Neural progenitor cell (in vitro differentiated cells): ENCODE data around the gene YEATS4. TPM values are rescaled to one million over a fixed set of nuclear protein-coding genes. Genes with fewer than 3 reads are reported as not detected.

ENCODE experiments used
- DNase-seq: peaks from one replicate; pipeline ENCODE4 v3.0.0-alpha.2; 2016; ENCODE audit warnings: low spot score
- H2AFZ ChIP-seq: fragments of 200-600 bp; sonication (generic); replicated peaks from 2 replicates; pipeline ENCODE4 v1.6.1; 2016; ENCODE audit warnings: antibody characterized with exemption
- H3F3A ChIP-seq: fragments of 200-600 bp; sonication (generic); 2 replicates; pipeline ENCODE4 v1.6.1; 2016; ENCODE audit warnings: antibody characterized with exemption, low read depth
- H3K27ac ChIP-seq: fragments of 200-600 bp; sonication (generic); 2 replicates; pipeline ENCODE4 v1.5.1; 2016; ENCODE audit warnings: mild to moderate bottlenecking
- H3K27me3 ChIP-seq: fragments of 200-600 bp; sonication (generic); 2 replicates; pipeline ENCODE4 v1.6.1; 2016; ENCODE audit warnings: mild to moderate bottlenecking, moderate library complexity
- H3K36me3 ChIP-seq: fragments of 200-600 bp; sonication (generic); 2 replicates; pipeline ENCODE4 v1.5.1; 2016
- H3K4me1 ChIP-seq: fragments of 200-600 bp; sonication (generic); 2 replicates; pipeline ENCODE4 v1.6.1; 2016; ENCODE audit warnings: mixed run types
- H3K4me2 ChIP-seq: fragments of 200-600 bp; sonication (generic); 2 replicates; pipeline ENCODE4 v1.6.1; 2016
- H3K4me3 ChIP-seq: fragments of 200-600 bp; sonication (generic); 2 replicates; pipeline ENCODE4 v1.5.1; 2016
- H3K79me2 ChIP-seq: fragments of 200-600 bp; sonication (generic); 2 replicates; pipeline ENCODE4 v1.6.1; 2016; ENCODE audit warnings: low read depth
- H3K9ac ChIP-seq: fragments of 200-600 bp; sonication (generic); 2 replicates; pipeline ENCODE4 v1.6.1; 2016
- H3K9me3 ChIP-seq: fragments of 200-600 bp; sonication (generic); 2 replicates; pipeline ENCODE4 v1.5.1; 2016; ENCODE audit warnings: low read depth
- H4K20me1 ChIP-seq: fragments of 200-600 bp; sonication (generic); 2 replicates; pipeline ENCODE4 v1.6.1; 2016; ENCODE audit warnings: low read depth
- H3K27ac Mint-ChIP-seq: 3 replicates; pipeline ENCODE4 v1.8.0; 2021; ENCODE audit warnings: mixed read lengths
- H3K27me3 Mint-ChIP-seq: 2 replicates; pipeline ENCODE4 v1.8.0; 2022; ENCODE audit warnings: low read depth, mild to moderate bottlenecking, inconsistent platforms, moderate library complexity, mixed read lengths; ENCODE audit not compliant: insufficient read depth
- H3K36me3 Mint-ChIP-seq: 3 replicates; pipeline ENCODE4 v1.8.0; 2021; ENCODE audit warnings: mixed read lengths
- H3K4me1 Mint-ChIP-seq: 3 replicates; pipeline ENCODE4 v1.8.0; 2021; ENCODE audit warnings: mixed read lengths
- H3K4me3 Mint-ChIP-seq: 3 replicates; pipeline ENCODE4 v1.8.0; 2021; ENCODE audit warnings: mild to moderate bottlenecking, moderate library complexity, mixed read lengths
- H3K9me3 Mint-ChIP-seq: 3 replicates; pipeline ENCODE4 v1.8.0; 2020; ENCODE audit warnings: mixed read lengths
- CTCF ChIP-seq: fragments of 200-600 bp; sonication (generic); IDR thresholded peaks from 2 replicates; pipeline ENCODE4 v1.5.1; 2017; ENCODE audit warnings: antibody characterized with exemption, mild to moderate bottlenecking
- EZH2 ChIP-seq: fragments of 200-600 bp; sonication (generic); IDR thresholded peaks from 2 replicates; pipeline ENCODE4 v1.6.1; 2017; ENCODE audit warnings: antibody characterized with exemption, mild to moderate bottlenecking, moderate library complexity
- EZH2phosphoT487 ChIP-seq: fragments of 200-600 bp; sonication (generic); IDR thresholded peaks from 2 replicates; pipeline ENCODE4 v1.6.1; 2017; ENCODE audit warnings: antibody characterized with exemption
- total RNA-seq: library from RNA; depleted of rRNA; stranded (reverse); fragments of >200 nt; gene quantifications from 2 replicates; pipeline ENCODE4 v1.2.3, GENCODE V29; 2015; ENCODE audit warnings: low replicate concordance

The YEATS4 gene
- total RNA-seq, 1 donor from 2014 or later, result 159 TPM

GRCh38 chr12:69351462-69352236 is 7.9 kb upstream of the YEATS4 start:
- Histone ChIP-seq H3K27me3 (no peaks in the 10 kb centered on the region), H3K4me2 (no peak overlapping the region), H3K9me3 (no peaks in the 10 kb centered on the region), H3K4me1 (peaks cover 8% of the 10 kb centered on the region), H3K27ac (no peak overlapping the region), H3K4me3 (no peak overlapping the region), H2AFZ (no peak overlapping the region), H3K9ac (no peak overlapping the region), H3F3A (peaks cover 9% of the 10 kb centered on the region), H4K20me1 (no peaks in the 10 kb centered on the region), H3K79me2 (no peaks in the 10 kb centered on the region), H3K36me3 (no peaks in the 10 kb centered on the region)
- peaks cover 9% of the 10 kb centered on the region for H3K4me1 Mint-ChIP-seq
- H3K9me3 Mint-ChIP-seq, result no peaks in the 10 kb centered on the region
- H3K36me3 Mint-ChIP-seq, result no peaks in the 10 kb centered on the region
- DNase-seq, result no peak
- peaks cover under 1% of the 10 kb centered on the region for H3K27me3 Mint-ChIP-seq
- TF ChIP-seq EZH2 (no peak), EZH2phosphoT487 (no peak), CTCF (no peak)
- no peak overlapping the region for H3K4me3 Mint-ChIP-seq
- H3K27ac Mint-ChIP-seq, result no peak overlapping the region

- no peak overlapping the region for H3K4me2 ChIP-seq
- no peak overlapping the region for H3K4me3 ChIP-seq
- H3K9ac ChIP-seq, result no peak overlapping the region
- peaks cover 2% of the 10 kb centered on the region for H3K27me3 Mint-ChIP-seq
- no peak overlapping the region for H3K27ac Mint-ChIP-seq
- peaks cover 8% of the 10 kb centered on the region for H3K4me1 ChIP-seq
- H3K4me3 Mint-ChIP-seq, result no peak overlapping the region
- DNase-seq, result no peak
- no peak for TF ChIP-seq EZH2
- no peak for TF ChIP-seq CTCF
- no peak for TF ChIP-seq EZH2phosphoT487
- H2AFZ ChIP-seq, result no peak overlapping the region
- H3K27ac ChIP-seq, result no peak overlapping the region
- H3F3A ChIP-seq, result peaks cover 9% of the 10 kb centered on the region
- H3K9me3 ChIP-seq, result no peaks in the 10 kb centered on the region
- no peaks in the 10 kb centered on the region for H3K9me3 Mint-ChIP-seq
- no peaks in the 10 kb centered on the region for H3K36me3 Mint-ChIP-seq
- no peaks in the 10 kb centered on the region for H3K27me3 ChIP-seq
- H3K79me2 ChIP-seq, result no peaks in the 10 kb centered on the region
- H3K36me3 ChIP-seq, result no peaks in the 10 kb centered on the region
- no peaks in the 10 kb centered on the region for H4K20me1 ChIP-seq
- peaks cover 11% of the 10 kb centered on the region for H3K4me1 Mint-ChIP-seq
Measured at GRCh38 chr12:69352904-69353303, 6.6 kb upstream of the YEATS4 start.

- Histone ChIP-seq H3K4me1 (peaks cover 10% of the 10 kb centered on the region), H3K9ac (no peak overlapping the region), H3K27me3 (no peaks in the 10 kb centered on the region), H4K20me1 (no peaks in the 10 kb centered on the region), H3K36me3 (no peaks in the 10 kb centered on the region), H3K4me2 (no peak overlapping the region), H3K9me3 (no peaks in the 10 kb centered on the region), H3K27ac (no peak overlapping the region), H2AFZ (peak overlapping the region; percentile 99), H3F3A (peaks cover 14% of the 10 kb centered on the region), H3K4me3 (no peak overlapping the region), H3K79me2 (no peaks in the 10 kb centered on the region)
- Mint-ChIP-seq H3K9me3 (no peaks in the 10 kb centered on the region), H3K27ac (no peak overlapping the region), H3K4me1 (peaks cover 18% of the 10 kb centered on the region), H3K27me3 (peaks cover 5% of the 10 kb centered on the region), H3K36me3 (no peaks in the 10 kb centered on the region), H3K4me3 (no peak overlapping the region)
- no peak for TF ChIP-seq EZH2phosphoT487
- TF ChIP-seq EZH2, result no peak
- TF ChIP-seq CTCF, result no peak
- no peak for DNase-seq
Measured at GRCh38 chr12:69354172-69354555, 5.4 kb upstream of the YEATS4 start.
